DMS53 (cell line): ENCODE data around the gene GNAS.

Experiments used
- DNase-seq: peaks from one replicate; lab custom pipeline; 2025; lab: John Stamatoyannopoulos, UW

Gene GNAS

GRCh38 chr20:58882704-58883089, 30.2 kb downstream of the GNAS start:
- DNase-seq: no peak

DNA sequence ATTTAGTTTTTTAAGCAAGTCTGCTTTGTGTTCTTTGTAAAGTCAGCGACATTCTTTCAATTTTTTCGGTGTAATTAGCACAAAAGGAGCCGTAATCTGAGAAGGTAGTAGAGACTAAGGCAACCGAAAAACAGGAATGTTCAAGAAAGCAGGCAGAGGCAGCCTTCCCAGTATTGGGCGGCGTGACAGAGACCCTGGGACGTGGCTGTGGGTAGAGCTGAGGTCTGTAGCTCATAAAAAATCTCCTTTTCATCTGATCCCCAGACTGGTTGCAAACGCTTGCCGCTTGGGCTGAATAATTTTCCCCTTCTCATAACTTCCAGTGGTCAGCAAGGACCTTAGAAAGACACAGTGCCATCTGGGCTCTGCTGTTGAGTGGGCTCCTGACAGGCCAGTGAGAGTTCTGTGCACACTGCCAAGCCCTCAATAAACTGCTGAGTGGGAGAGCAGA, 30.8 kb downstream of the GNAS start:
- no peak for DNase-seq

DNA sequence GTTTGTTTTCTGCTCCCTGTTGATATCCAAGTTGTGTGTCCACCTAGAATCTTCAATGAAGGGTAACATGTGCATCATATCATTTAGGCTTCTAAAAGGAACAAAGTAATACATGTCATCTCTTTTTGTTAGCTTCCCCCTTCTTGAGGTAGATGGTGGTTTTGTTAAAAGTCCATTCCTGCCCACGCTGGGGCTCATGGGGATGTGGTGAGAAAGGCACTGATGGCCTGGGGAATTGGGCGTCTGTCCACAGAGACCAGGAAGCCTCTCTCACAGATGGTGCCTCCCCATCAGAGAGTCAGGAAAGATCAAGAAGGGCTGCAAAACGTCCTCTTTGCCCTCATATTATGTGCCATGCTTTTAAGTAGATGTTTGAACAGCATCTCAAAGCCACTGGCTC, 32.5 kb downstream of the GNAS start:
- no peak for DNase-seq

- DNase-seq: no peak
Measured at GRCh38 chr20:58886546-58886945, 34.0 kb downstream of the GNAS start.

DNA sequence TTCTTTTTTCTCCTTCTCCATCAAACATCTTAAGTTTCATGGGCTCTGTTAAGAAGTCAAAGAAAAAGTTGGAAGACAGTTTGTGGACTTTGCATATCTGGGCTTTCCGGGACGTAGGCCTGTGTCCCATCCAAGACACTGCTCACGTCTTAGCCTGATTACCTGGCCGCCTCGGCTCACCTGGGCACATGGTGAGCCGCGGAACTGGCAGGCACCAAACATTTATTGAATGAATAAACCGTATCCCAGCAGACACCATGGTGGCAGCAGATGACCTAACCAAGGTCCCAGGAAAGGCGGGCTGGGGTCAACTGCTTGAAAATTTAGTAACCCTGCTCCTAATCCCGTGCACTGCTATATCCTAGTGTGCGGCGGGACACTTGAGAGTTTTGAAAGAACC, 35.6 kb downstream of the GNAS start:
- no peak for DNase-seq

DNA sequence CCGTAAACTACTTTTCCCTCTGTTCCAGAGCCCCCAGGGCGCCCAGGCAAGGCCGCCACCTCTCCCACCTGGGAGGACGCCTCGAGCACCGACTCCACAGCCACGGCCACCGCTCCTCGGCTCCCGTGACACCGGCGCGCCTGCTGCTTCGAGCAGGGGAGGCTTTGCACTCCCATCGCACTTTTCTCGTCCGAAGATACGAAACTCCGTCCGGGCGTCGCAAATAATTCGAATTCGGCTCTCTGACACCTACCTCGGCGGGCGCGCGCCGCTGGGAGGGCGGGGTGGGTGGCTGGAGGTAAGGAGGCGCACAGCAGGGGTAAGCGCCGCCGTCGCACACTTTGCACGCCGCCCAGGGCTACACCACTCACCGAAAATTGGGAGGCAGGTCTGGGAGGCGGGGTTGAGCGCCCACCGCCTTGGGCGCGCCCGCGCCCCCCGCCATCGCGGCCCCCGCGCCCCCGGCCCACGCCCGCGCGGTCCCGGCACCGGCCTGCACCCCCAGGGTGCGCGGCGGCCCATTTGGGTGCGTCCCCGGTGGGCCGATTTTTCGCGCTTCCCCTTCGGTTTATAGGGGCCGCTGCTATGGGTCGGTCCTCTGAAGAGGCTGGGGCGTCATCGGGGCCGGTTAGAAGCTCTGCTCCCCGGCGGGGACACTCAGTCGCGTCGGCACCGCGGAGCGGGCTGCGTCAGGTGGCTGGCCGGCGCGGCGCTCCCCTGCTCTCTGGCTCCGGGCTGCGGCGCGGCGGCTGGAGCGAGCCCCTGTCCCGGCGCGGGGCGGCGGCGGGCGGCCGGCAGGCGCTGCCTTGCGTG, 36.2 kb downstream of the GNAS start:
- no peak for DNase-seq

DNA sequence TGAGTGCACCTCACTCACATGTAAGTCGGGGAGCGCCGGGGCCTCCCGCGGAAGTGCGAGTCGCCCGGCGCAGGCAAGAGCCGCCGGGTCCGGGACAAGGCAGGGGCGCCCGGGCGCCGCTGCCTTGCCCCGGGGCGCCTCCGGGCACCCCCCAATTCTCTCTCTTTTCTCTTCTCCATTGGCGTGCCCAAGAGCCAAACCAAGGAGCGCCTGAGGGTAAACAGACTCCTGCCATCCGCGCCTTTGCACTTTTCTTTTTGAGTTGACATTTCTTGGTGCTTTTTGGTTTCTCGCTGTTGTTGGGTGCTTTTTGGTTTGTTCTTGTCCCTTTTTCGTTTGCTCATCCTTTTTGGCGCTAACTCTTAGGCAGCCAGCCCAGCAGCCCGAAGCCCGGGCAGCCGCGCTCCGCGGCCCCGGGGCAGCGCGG, 36.8 kb downstream of the GNAS start:
- DNase-seq: no peak

DNA sequence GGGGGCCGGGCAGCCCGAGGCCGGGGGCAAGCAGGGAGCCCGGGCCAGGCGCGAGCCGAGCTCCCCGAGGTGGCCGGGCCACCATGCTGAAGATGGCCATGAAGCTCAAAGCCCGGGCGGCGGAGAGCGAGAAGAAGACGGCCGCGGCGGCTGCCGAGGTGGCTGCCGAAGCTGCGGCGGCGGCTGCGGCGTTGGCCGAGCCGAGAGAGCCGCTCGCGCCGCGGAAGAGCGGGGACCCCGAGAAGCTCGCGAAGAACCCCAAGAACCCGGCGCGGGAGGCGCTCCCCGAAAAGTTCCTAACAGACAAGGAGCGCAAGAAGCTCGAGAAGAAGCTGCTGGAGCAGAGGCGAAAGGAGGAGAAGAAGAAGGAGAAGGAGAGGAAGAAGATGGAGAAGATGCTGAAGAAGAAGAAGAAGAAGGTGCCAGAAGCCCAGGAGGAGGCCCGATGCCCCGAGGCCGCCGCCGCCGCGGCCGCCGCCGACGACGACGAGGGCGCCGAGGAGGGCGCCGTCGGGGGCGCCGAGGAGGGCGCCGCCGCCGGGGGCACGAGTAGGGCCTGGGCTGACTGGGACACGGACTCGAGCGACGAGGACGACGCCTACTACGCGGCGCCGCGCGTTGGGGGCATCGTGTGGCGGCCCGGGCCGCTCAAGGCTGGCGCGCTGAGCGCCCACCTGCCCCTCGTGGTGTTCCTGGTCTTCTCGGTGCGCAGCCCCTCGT, 37.4 kb downstream of the GNAS start:
- DNase-seq: no peak

DNA sequence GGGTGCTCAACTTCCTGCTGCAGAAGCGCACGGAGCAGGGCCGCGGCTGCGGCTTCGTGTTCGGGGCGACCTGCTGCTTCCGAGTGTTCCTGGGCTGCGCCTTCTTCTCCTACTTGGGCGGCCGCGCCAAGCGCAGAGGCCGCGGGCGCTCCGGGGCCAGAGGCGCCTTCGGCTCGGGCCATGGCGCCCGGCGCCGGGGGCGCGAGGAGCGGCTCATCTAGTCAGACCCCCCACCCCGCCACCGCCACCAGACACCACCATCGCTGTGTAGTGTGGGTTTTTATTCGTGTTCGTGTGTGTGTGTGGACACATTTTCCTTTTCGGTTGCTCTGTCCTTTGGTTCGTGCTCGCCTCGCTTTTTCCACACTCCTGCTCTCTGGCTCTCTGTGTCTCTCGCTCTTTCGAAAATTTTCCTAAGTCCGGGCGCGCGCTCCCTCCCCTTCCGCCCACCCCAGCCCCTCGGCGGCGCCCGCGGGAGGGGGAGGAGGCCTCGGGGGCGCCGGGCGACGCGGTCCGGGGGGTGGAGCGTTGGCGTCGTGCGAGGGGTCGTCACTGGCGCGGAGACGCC, 38.1 kb downstream of the GNAS start:
- peak; percentile 64 for DNase-seq

DNA sequence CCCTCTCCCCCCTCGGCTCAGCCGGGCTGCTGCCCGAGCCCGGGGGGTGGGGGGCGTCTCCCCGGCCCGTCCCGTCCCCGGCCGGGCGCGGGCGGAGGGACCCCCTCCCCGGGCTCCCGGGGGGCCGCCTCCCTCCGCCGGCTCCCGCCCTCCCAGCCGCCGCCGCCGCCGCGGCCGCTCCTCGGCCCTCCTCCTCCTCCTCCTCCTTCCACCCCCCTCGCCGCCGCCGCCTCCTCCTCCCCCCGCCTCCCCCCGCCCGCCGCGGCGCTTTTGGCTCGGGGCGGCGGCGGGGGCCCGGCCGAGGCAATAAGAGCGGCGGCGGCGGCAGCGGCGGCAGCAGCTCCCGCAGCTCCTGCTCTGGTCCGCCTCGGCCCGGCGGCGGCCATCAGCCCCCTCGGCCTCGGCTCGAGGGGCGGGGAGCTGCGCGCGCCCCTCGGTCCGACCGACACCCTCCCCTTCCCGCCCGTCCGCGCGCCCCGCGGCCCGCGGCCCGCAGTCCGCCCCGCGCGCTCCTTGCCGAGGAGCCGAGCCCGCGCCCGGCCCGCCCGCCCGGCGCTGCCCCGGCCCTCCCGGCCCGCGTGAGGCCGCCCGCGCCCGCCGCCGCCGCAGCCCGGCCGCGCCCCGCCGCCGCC, 38.7 kb downstream of the GNAS start:
- DNase-seq: peak; percentile 61

DNA sequence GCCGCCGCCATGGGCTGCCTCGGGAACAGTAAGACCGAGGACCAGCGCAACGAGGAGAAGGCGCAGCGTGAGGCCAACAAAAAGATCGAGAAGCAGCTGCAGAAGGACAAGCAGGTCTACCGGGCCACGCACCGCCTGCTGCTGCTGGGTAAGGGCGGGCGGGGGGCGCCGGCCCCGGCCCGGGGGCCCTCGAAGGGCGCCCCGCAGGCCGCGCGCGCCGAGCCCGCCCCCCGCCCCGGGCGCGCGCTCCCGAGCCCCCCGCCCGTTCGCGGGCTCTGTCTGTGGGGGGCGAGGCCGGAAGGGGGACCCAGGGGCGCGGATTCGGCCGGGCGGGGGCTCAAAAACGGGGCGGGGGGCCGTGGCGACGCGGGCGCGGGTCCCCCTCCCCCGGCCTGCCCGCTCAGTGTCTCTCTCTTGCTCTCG, 39.2 kb downstream of the GNAS start:
- DNase-seq: peak; percentile 61

GRCh38 chr20:58892141-58892931, 39.8 kb downstream of the GNAS start:
- DNase-seq: peak; percentile 48

GRCh38 chr20:58892932-58893224, 40.4 kb downstream of the GNAS start:
- DNase-seq: no peak

- DNase-seq: no peak
Measured at GRCh38 chr20:58893355-58894120, 41.0 kb downstream of the GNAS start.

DNA sequence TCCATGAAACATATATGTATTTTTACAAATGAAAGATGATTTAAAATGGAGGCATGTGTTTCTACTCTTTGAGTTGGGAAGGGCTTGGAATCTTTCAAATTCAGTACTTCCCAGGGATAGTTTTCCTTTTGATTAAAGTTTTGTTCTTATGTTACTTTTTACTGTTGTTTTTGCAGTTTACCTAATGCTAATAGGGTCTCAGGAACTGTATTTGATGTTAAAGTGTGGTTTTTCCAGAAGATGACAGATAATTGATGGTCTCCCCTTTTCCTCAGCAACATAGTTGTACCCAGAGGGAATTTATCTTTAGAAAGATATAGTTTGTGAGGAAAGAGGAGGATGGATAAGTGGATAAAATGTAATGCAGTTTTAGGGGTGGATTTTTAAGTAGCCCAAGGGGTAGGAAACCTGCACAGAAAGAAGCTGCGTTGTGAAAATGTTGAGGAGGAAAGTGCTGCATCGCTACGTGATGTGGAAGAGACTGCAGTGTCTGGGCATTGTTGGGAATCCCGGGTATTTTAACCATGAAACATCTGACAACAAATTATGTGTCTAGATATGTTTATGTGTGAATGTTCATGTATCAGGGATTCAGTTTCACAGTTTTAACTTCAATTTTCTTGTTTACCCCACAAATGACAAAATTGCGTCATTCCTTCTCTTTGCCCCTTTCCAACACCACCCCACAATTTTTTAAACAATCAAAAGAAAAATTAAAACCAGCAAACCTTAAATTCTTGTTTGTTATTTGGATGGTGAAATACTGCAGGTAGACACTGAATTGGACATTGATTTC, 42.3 kb downstream of the GNAS start:
- DNase-seq: no peak

GRCh38 chr20:58895448-58896180, 43.1 kb downstream of the GNAS start:
- DNase-seq: no peak

- DNase-seq: no peak
Measured at GRCh38 chr20:58896820-58897219, 44.3 kb downstream of the GNAS start.

GRCh38 chr20:58897488-58897887, 45.0 kb downstream of the GNAS start:
- DNase-seq: no peak

DNA sequence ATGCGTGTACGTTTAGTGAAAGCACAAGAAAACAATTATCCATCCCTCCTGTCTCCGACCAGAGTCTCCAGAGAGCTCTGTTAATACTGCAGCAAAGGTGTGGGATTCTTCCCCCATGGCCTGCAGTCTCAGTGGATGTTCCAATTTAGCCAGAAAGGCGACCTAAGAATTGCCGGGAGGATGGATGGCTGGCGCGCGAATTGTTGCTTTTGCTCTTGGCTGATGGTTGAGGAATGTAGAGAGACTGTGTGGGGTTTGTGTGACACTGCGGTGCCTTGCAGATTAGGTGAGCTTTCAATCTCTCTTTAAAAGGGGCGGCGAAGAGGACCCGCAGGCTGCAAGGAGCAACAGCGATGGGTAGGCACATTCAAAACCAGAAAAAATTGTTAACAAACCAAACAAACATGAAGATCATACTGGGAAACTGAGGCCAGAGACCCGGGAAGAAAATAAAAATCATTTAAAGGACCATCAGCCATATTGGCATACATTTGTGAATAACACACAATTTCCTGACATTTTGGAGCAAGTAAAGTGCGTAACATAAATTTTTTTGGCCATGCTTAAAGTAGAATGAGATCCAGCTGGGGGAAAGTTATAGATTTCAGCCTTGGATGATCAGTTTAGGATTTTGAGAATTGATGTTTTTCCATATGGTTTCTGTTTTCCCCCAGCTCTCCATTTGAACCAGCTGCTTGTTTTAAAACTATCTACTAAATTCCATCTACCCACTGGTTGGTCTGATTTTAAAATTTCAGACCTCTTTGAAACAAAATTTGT, 46.3 kb downstream of the GNAS start:
- no peak for DNase-seq
